MM.1S (cell line): Measurements from ENCODE around the gene PMS1.
A peak's percentile ranks its signal among the peaks of the same experiment; 100 is the strongest.

Experiments
- DNase-seq: peaks from one replicate; pipeline ENCODE4 v3.0.0-alpha.2; 2015
- H2AFZ ChIP-seq: fragments of 300-600 bp; sonication (generic); 2 replicates; pipeline ENCODE4 v1.6.0; 2016; ENCODE audit warnings: antibody characterized with exemption, low read length
- H3F3A ChIP-seq: fragments of 300-600 bp; sonication (generic); 2 replicates; pipeline ENCODE4 v1.6.1; 2016; ENCODE audit warnings: mild to moderate bottlenecking, antibody characterized with exemption, low read length, moderate library complexity, mixed read lengths; ENCODE audit not compliant: insufficient read depth
- H3K27ac ChIP-seq: fragments of 300-600 bp; sonication (generic); 2 replicates; pipeline ENCODE4 v1.5.1; 2016; ENCODE audit warnings: mild to moderate bottlenecking, low read length
- H3K27me3 ChIP-seq: fragments of 300-600 bp; sonication (generic); replicated peaks from 2 replicates; pipeline ENCODE4 v1.6.0; 2016; ENCODE audit warnings: low read length; ENCODE audit not compliant: insufficient read depth
- H3K36me3 ChIP-seq: fragments of 300-600 bp; sonication (generic); replicated peaks from 2 replicates; pipeline ENCODE4 v1.6.1; 2016; ENCODE audit warnings: mild to moderate bottlenecking, low read length, mixed read lengths; ENCODE audit not compliant: insufficient read depth
- H3K4me1 ChIP-seq: fragments of 300-600 bp; sonication (generic); 2 replicates; pipeline ENCODE4 v1.6.1; 2016; ENCODE audit warnings: low read length, mixed read lengths
- H3K4me2 ChIP-seq: fragments of 300-600 bp; sonication (generic); 2 replicates; pipeline ENCODE4 v1.6.0; 2016; ENCODE audit warnings: low read depth, low read length
- H3K4me3 ChIP-seq: fragments of 300-600 bp; sonication (generic); 2 replicates; pipeline ENCODE4 v1.5.1; 2016; ENCODE audit warnings: low read length, mixed read lengths
- H3K79me2 ChIP-seq: fragments of 300-600 bp; sonication (generic); 2 replicates; pipeline ENCODE4 v1.6.1; 2016; ENCODE audit warnings: mixed run types, low read length, mixed read lengths
- H3K9ac ChIP-seq: fragments of 300-600 bp; sonication (generic); 2 replicates; pipeline ENCODE4 v1.6.1; 2016; ENCODE audit warnings: low read length, mixed read lengths
- H3K9me2 ChIP-seq: fragments of 300-600 bp; sonication (generic); replicated peaks from 2 replicates; pipeline ENCODE4 v1.6.1; 2016; ENCODE audit warnings: mild to moderate bottlenecking, low read length, mixed read lengths; ENCODE audit not compliant: insufficient read depth
- H3K9me3 ChIP-seq: fragments of 300-600 bp; sonication (generic); replicated peaks from 2 replicates; pipeline ENCODE4 v1.6.1; 2016; ENCODE audit warnings: mild to moderate bottlenecking, low read length, mixed read lengths; ENCODE audit not compliant: insufficient read depth
- H4K20me1 ChIP-seq: fragments of 300-600 bp; sonication (generic); 2 replicates; pipeline ENCODE4 v1.6.1; 2016; ENCODE audit warnings: mild to moderate bottlenecking, low read length, moderate library complexity, mixed read lengths; ENCODE audit not compliant: insufficient read depth
- CTCF ChIP-seq: fragments of 300-600 bp; sonication (generic); IDR thresholded peaks from 2 replicates; pipeline ENCODE4 v1.5.1; 2016; ENCODE audit warnings: antibody characterized with exemption, low read length, mixed read lengths
- EZH2 ChIP-seq: fragments of 300-600 bp; sonication (generic); optimal IDR thresholded peaks from 2 replicates; pipeline ENCODE3; 2017; ENCODE audit warnings: low read depth, mild to moderate bottlenecking, antibody characterized with exemption, low read length, mixed read lengths
- EZH2phosphoT487 ChIP-seq: fragments of 300-600 bp; sonication (generic); IDR thresholded peaks from 2 replicates; pipeline ENCODE4 v1.6.1; 2018; ENCODE audit warnings: antibody characterized with exemption, low read length

PMS1 gene

GRCh38 chr2:189770590-189771322 lies 13.5 kb upstream of the PMS1 start:
- Histone ChIP-seq H3K9me3 (no peaks in the 10 kb centered on the region), H3F3A (no peaks in the 10 kb centered on the region), H4K20me1 (no peaks in the 10 kb centered on the region), H3K4me3 (no peak overlapping the region), H3K9ac (no peak overlapping the region), H3K27me3 (no peaks in the 10 kb centered on the region), H3K36me3 (no peaks in the 10 kb centered on the region; the same call in 1 of the 2 replicates), H3K9me2 (no peaks in the 10 kb centered on the region), H3K4me1 (no peaks in the 10 kb centered on the region), H3K79me2 (no peaks in the 10 kb centered on the region), H3K4me2 (no peak overlapping the region), H3K27ac (no peak overlapping the region), H2AFZ (no peak overlapping the region)
- TF ChIP-seq EZH2 = no peak
- TF ChIP-seq EZH2phosphoT487 = no peak
- TF ChIP-seq CTCF = no peak
- DNase-seq = no peak

GRCh38 chr2:189772212-189772611 lies 12.0 kb upstream of the PMS1 start:
- no peak for DNase-seq
- H3K9me3 ChIP-seq = no peaks in the 10 kb centered on the region
- H3K27me3 ChIP-seq = no peaks in the 10 kb centered on the region
- H2AFZ ChIP-seq = no peak overlapping the region
- H3K4me2 ChIP-seq = no peak overlapping the region
- no peak overlapping the region for H3K9ac ChIP-seq
- H3K4me3 ChIP-seq = no peak overlapping the region
- H3K9me2 ChIP-seq = no peaks in the 10 kb centered on the region
- peaks cover 8% of the 10 kb centered on the region for H3K79me2 ChIP-seq
- H3F3A ChIP-seq = no peaks in the 10 kb centered on the region
- H3K36me3 ChIP-seq = no peaks in the 10 kb centered on the region; the same call in 1 of the 2 replicates
- H4K20me1 ChIP-seq = no peaks in the 10 kb centered on the region
- no peaks in the 10 kb centered on the region for H3K4me1 ChIP-seq
- H3K27ac ChIP-seq = no peak overlapping the region
- TF ChIP-seq CTCF (no peak), EZH2 (no peak), EZH2phosphoT487 (no peak)

GRCh38 chr2:189782221-189782671 lies 2.0 kb upstream of the PMS1 start:
- Histone ChIP-seq H3K27me3 (no peaks in the 10 kb centered on the region), H3K9ac (peak overlapping the region; percentile 89; the same call in 1 of the 2 replicates), H4K20me1 (no peaks in the 10 kb centered on the region), H3K36me3 (peaks cover 3% of the 10 kb centered on the region; the same call in 1 of the 2 replicates), H2AFZ (no peak overlapping the region), H3K79me2 (peaks cover 80% of the 10 kb centered on the region), H3K4me1 (peaks cover 12% of the 10 kb centered on the region), H3K27ac (no peak overlapping the region), H3K4me2 (peak overlapping the region; percentile 76; the same call in 1 of the 2 replicates), H3K9me2 (no peaks in the 10 kb centered on the region), H3K9me3 (no peaks in the 10 kb centered on the region), H3K4me3 (peak overlapping the region; percentile 79; the same call in 1 of the 2 replicates), H3F3A (peaks cover 17% of the 10 kb centered on the region)
- TF ChIP-seq EZH2phosphoT487 = no peak
- TF ChIP-seq CTCF = no peak
- TF ChIP-seq EZH2 = no peak
- no peak for DNase-seq
